Transverse colon (tissue), 4 donors: ENCODE measurements around the gene ARFGAP1.

Experiments used
- POLR2AphosphoS5 ChIP-seq, 3 donors: sonication (generic); formaldehyde crosslinking; IDR thresholded peaks; one replicate each; pipeline ENCODE4 v1.6.1; 2016; ENCODE audit warnings: antibody characterized with exemption in 3 of 3
- TF ChIP-seq, protein P1 (sequence below), 5 experiments: fragments of 200-600 bp in 3 of 5; fragments of 450-650 bp in 2 of 5; sonication (generic) in 3 of 5; IDR thresholded peaks; 1 replicate in 2 of 5; 2 replicates in 3 of 5; pipeline ENCODE4 v1.5.1; 2016 to 2017; ENCODE audit warnings: antibody characterized with exemption in 5 of 5, inconsistent platforms in 3 of 5, mild to moderate bottlenecking in 2 of 5, moderate library complexity in 1 of 5

DNA sequence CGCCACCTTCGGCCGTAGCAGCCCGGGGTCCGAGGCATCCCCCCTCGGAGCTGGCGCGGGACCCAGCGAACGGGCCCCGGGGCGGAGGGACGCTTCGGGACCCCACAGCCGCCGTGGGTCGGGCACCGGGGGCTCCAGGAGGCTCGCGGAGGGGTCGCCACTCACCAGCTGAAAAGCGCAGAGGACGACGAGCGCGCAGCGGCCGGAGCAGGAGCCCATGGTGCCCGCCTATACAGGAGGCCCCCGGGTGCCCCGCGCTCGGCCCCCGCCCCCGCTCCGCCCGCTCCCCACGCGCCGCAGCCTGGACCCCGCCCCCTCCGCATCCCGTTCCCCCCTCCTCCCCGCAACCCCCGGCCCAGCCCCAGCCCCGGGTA, 18.4 kb upstream of the ARFGAP1 start, which contains the start of gene NKAIN4:
- TF ChIP-seq, protein P1, sequence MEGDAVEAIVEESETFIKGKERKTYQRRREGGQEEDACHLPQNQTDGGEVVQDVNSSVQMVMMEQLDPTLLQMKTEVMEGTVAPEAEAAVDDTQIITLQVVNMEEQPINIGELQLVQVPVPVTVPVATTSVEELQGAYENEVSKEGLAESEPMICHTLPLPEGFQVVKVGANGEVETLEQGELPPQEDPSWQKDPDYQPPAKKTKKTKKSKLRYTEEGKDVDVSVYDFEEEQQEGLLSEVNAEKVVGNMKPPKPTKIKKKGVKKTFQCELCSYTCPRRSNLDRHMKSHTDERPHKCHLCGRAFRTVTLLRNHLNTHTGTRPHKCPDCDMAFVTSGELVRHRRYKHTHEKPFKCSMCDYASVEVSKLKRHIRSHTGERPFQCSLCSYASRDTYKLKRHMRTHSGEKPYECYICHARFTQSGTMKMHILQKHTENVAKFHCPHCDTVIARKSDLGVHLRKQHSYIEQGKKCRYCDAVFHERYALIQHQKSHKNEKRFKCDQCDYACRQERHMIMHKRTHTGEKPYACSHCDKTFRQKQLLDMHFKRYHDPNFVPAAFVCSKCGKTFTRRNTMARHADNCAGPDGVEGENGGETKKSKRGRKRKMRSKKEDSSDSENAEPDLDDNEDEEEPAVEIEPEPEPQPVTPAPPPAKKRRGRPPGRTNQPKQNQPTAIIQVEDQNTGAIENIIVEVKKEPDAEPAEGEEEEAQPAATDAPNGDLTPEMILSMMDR (IDR thresholded peaks at IDR 0.05), result no peak
- TF ChIP-seq POLR2AphosphoS5 (IDR thresholded peaks at IDR 0.05), result no peak
